Measurements from ENCODE around the gene DR1. TPM values are rescaled to one million over a fixed set of nuclear protein-coding genes. Genes with fewer than 3 reads are reported as not detected.

The DR1 gene
- total and polyA plus RNA-seq, 10 of the 15 experiments (the other 5 are each of a cell fraction or from before 2014, with no cell fraction given): 7.4 to 56.1 (median 35.4) TPM

DNA sequence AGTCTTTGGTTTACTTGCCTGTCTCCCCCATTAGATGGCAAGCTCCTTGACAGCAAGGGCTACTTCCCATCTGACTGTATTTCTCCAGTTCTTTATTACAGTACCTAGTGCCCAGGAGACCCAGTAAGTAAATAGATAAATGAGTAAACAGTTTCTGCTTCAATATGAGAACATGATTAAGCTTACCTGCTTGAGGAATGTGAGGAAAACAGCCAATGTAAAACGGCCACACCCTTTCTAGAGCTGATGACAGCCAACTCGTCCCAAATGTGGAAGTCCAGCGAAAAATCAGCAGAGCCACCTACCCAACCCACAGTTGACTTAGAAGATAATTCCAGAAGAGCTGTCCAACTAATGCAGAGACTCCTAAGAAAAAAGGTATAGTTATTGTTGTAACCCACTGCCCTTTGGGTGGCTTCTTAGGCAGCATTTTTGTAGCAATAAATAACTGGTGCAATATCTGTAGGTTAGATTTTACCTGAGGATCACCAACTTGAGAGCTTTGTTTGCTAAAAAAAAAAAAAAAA is 6.5 kb upstream of the DR1 start:
- ChIA-PET CTCF (interaction anchor here (0.8 to 1.3 kb wide), 3 partner anchors 9 to 35 kb away, joined by 3 to 4 read pairs (median 3); no protein-coding TSS in a partner anchor), SMC1A (ENCODE audit: uncharacterized antibody, unreplicated experiment) (interaction anchor here (2.1 kb wide), 1 partner anchor 56 kb away, joined by 5 read pairs; no protein-coding TSS in a partner anchor), RAD21 (ENCODE audit: unreplicated experiment) (no interaction called here), POLR2A (no interaction called here)
- H3K9me3 ChIP-seq (replicated peaks; ENCODE audit: control insufficient read depth, insufficient read depth, low read length): no peaks in the 10 kb centered on the region
- ATAC-seq (no peak), DNase-seq (ENCODE audit: low read depth, low spot score) (no peak), FAIRE-seq (no peak)
- H2AFZ ChIP-seq (ENCODE audit: control insufficient read depth, low read depth, low read length): no peak overlapping the region
- H3K27me3 ChIP-seq (replicated peaks in 1 of 2; ENCODE audit: control insufficient read depth in 2 of 2, insufficient read depth in 2 of 2, low read length in 1 of 2): no peaks in the 10 kb centered on the region
- H3K4me2 ChIP-seq (ENCODE audit: control insufficient read depth, insufficient read depth): no peak overlapping the region
- H3K4me3 ChIP-seq: no peak overlapping the region
- no peak for TF ChIP-seq JUNB (IDR thresholded peaks at IDR 0.05)
- no peak for TF ChIP-seq ASH2L (IDR thresholded peaks at IDR 0.05; ENCODE audit: borderline replicate concordance, low read depth)
- TF ChIP-seq, protein P1, sequence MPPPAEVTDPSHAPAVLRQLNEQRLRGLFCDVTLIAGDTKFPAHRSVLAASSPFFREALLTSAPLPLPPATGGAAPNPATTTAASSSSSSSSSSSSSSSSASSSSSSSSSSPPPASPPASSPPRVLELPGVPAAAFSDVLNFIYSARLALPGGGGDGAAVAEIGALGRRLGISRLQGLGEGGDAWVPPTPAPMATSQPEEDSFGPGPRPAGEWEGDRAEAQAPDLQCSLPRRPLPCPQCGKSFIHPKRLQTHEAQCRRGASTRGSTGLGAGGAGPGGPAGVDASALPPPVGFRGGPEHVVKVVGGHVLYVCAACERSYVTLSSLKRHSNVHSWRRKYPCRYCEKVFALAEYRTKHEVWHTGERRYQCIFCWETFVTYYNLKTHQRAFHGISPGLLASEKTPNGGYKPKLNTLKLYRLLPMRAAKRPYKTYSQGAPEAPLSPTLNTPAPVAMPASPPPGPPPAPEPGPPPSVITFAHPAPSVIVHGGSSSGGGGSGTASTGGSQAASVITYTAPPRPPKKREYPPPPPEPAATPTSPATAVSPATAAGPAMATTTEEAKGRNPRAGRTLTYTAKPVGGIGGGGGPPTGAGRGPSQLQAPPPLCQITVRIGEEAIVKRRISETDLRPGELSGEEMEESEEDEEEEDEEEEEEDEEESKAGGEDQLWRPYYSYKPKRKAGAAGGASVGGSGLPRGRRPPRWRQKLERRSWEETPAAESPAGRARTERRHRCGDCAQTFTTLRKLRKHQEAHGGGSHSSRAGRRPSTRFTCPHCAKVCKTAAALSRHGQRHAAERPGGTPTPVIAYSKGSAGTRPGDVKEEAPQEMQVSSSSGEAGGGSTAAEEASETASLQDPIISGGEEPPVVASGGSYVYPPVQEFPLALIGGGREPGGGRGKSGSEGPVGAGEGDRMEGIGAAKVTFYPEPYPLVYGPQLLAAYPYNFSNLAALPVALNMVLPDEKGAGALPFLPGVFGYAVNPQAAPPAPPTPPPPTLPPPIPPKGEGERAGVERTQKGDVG (CRISPR knock-in tag; IDR thresholded peaks at IDR 0.05): no peak
- TF ChIP-seq SIX5 (IDR thresholded peaks at IDR 0.05; ENCODE audit: low read depth, low read length, severe bottlenecking): no peak
- TF ChIP-seq, protein P2, sequence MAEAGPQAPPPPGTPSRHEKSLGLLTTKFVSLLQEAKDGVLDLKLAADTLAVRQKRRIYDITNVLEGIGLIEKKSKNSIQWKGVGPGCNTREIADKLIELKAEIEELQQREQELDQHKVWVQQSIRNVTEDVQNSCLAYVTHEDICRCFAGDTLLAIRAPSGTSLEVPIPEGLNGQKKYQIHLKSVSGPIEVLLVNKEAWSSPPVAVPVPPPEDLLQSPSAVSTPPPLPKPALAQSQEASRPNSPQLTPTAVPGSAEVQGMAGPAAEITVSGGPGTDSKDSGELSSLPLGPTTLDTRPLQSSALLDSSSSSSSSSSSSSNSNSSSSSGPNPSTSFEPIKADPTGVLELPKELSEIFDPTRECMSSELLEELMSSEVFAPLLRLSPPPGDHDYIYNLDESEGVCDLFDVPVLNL (IDR thresholded peaks at IDR 0.05; ENCODE audit: low read depth, low read length): no peak
- no peak for TF ChIP-seq SMC3 (IDR thresholded peaks at IDR 0.05; ENCODE audit: borderline replicate concordance, low read length)
- TF ChIP-seq, protein P3, sequence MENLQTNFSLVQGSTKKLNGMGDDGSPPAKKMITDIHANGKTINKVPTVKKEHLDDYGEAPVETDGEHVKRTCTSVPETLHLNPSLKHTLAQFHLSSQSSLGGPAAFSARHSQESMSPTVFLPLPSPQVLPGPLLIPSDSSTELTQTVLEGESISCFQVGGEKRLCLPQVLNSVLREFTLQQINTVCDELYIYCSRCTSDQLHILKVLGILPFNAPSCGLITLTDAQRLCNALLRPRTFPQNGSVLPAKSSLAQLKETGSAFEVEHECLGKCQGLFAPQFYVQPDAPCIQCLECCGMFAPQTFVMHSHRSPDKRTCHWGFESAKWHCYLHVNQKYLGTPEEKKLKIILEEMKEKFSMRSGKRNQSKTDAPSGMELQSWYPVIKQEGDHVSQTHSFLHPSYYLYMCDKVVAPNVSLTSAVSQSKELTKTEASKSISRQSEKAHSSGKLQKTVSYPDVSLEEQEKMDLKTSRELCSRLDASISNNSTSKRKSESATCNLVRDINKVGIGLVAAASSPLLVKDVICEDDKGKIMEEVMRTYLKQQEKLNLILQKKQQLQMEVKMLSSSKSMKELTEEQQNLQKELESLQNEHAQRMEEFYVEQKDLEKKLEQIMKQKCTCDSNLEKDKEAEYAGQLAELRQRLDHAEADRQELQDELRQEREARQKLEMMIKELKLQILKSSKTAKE (IDR thresholded peaks at IDR 0.05; ENCODE audit: low read depth, poor library complexity, severe bottlenecking): no peak
- no peak for TF ChIP-seq ZNF622 (IDR thresholded peaks at IDR 0.05)
- TF ChIP-seq MEF2B (IDR thresholded peaks at IDR 0.05; ENCODE audit: partially characterized antibody, poor library complexity, severe bottlenecking): no peak
- TF ChIP-seq, protein P4, sequence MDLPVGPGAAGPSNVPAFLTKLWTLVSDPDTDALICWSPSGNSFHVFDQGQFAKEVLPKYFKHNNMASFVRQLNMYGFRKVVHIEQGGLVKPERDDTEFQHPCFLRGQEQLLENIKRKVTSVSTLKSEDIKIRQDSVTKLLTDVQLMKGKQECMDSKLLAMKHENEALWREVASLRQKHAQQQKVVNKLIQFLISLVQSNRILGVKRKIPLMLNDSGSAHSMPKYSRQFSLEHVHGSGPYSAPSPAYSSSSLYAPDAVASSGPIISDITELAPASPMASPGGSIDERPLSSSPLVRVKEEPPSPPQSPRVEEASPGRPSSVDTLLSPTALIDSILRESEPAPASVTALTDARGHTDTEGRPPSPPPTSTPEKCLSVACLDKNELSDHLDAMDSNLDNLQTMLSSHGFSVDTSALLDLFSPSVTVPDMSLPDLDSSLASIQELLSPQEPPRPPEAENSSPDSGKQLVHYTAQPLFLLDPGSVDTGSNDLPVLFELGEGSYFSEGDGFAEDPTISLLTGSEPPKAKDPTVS (IDR thresholded peaks at IDR 0.05; ENCODE audit: low read depth, low read length): no peak
- no peak for TF ChIP-seq NBN (IDR thresholded peaks at IDR 0.05)
- no peak for TF ChIP-seq NFXL1 (IDR thresholded peaks at IDR 0.05; ENCODE audit: borderline replicate concordance)
- TF ChIP-seq YY1 (IDR thresholded peaks at IDR 0.05; ENCODE audit: low read depth, low read length): no peak
- TF ChIP-seq LARP7 (IDR thresholded peaks at IDR 0.05): no peak
- peaks cover 0 to 3% of the 10 kb centered on the region in 2 experiments; a peak in 1 of 4 replicates for H3K36me3 ChIP-seq (ENCODE audit: control insufficient read depth in 2 of 2, insufficient read depth in 2 of 2, low read length in 1 of 2)
- peaks cover 2% of the 10 kb centered on the region for H3K79me2 ChIP-seq (ENCODE audit: control insufficient read depth, insufficient read depth, low read length)
- no peaks in the 10 kb centered on the region for H4K20me1 ChIP-seq (ENCODE audit: control insufficient read depth, insufficient read depth)
- no TSS peak for BruUV-seq (replicated peaks)
- intact Hi-C loops (cut with micrococcal nuclease; ENCODE audit: unreplicated experiment) (no loop called here), in situ Hi-C loops (cut with MboI) (no loop called here)
- H3K9ac ChIP-seq (ENCODE audit: control insufficient read depth, insufficient read depth, low read length): no peak overlapping the region
- WGBS (ENCODE audit: insufficient coverage, insufficient replicate concordance, low lambda C conversion rate, missing lambda C conversion rate): 31% methylated on average over 3 of the region's 3 CpGs
- H3K27ac ChIP-seq (ENCODE audit: control insufficient read depth, insufficient read depth): no peak overlapping the region
- H3K4me1 ChIP-seq (ENCODE audit: control insufficient read depth, insufficient read depth, low read length): peaks cover 4% of the 10 kb centered on the region; the same call in 1 of the 2 replicates

All from GM12878 (cell line).